ENCODE measurements around the gene TNFRSF9. TPM values are rescaled to one million over a fixed set of nuclear protein-coding genes. Genes with fewer than 3 reads are reported as not detected.
"Not testable (repeated sequence)": the region's sequence is repeated elsewhere in the genome, so short reads cannot be mapped to it uniquely, and the experiment has no call there.

Gene TNFRSF9
- total RNA-seq, 4 donors from 2014 or later: 0.05 to 0.20 TPM; not detected in 2

DNA sequence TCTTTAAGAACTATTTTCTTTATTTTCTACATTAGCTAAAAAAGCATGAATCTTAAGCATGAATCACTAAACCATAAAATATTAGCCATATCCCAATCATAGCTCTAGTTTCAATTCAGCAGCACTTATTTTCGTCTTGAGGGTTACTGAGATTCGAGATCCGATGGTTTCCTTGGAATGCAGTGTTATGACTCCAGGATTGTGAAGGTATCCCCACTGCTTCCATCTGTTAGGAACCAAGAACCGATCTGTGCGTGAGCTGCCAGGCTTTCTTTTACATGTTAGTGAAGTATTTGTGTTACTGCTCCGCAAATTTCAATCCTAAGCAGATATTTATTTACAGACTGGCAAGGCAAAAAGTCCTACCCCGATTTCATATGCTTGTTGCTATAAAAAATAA is 18.8 kb downstream of the TNFRSF9 start:
- peaks cover 0 to 7% (median under 1%) of the 10 kb centered on the region in 3 donors for H3K27me3 ChIP-seq
- TF ChIP-seq, protein P1, sequence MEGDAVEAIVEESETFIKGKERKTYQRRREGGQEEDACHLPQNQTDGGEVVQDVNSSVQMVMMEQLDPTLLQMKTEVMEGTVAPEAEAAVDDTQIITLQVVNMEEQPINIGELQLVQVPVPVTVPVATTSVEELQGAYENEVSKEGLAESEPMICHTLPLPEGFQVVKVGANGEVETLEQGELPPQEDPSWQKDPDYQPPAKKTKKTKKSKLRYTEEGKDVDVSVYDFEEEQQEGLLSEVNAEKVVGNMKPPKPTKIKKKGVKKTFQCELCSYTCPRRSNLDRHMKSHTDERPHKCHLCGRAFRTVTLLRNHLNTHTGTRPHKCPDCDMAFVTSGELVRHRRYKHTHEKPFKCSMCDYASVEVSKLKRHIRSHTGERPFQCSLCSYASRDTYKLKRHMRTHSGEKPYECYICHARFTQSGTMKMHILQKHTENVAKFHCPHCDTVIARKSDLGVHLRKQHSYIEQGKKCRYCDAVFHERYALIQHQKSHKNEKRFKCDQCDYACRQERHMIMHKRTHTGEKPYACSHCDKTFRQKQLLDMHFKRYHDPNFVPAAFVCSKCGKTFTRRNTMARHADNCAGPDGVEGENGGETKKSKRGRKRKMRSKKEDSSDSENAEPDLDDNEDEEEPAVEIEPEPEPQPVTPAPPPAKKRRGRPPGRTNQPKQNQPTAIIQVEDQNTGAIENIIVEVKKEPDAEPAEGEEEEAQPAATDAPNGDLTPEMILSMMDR (IDR thresholded peaks at IDR 0.05 in 4 of 5, conservative IDR thresholded peaks at IDR 0.05 in 1 of 5): no peak
- no peak for TF ChIP-seq POLR2A (IDR thresholded peaks at IDR 0.05)
- H3K4me3 ChIP-seq: no peak overlapping the region
- H3K9me3 ChIP-seq: no peaks in the 10 kb centered on the region
- peaks cover 0 to 1% of the 10 kb centered on the region in 2 donors for H3K4me1 ChIP-seq
- ATAC-seq (no peak), DNase-seq (no peak)
- intact Hi-C loops (cut with DNase I; ENCODE audit: low total_unique reads) (no loop called here), in situ Hi-C loops (cut with MboI; ENCODE audit: low sequenced_read_pairs in 4 of 4) (loop anchor here in 3 of 4 donors (25.0 kb wide), 1 partner anchor 259 kb away; no protein-coding TSS in a partner anchor)
- no peak overlapping the region for H3K27ac ChIP-seq
- H3K36me3 ChIP-seq: no peaks in the 10 kb centered on the region

DNA sequence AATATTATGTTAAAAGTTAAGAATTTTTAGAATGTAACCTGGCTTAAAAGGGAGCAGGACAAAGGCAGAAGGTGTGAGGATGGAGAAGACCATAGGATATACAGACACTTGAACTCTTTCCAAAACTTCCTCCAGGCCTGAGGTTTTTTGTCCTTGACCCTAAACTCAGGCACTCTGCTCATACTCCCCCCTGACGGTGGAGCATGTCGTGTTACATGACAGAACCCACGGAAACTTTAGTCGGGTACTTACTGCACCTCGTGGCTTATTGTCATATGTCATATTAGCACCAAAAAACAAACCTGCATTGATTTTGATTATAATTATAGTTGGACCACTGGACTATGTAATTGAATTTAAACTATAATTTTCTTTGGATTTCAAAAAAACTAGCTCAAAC is 20.8 kb downstream of the TNFRSF9 start:
- H3K4me3 ChIP-seq: no peak overlapping the region
- H3K27me3 ChIP-seq: no peaks in the 10 kb centered on the region
- no peaks in the 10 kb centered on the region for H3K36me3 ChIP-seq
- DNase-seq (no peak), ATAC-seq (no peak)
- intact Hi-C loops (cut with DNase I; ENCODE audit: low total_unique reads): no loop called here
- H3K9me3 ChIP-seq: no peaks in the 10 kb centered on the region
- TF ChIP-seq POLR2A (IDR thresholded peaks at IDR 0.05): no peak
- TF ChIP-seq, protein P1 (IDR thresholded peaks at IDR 0.05 in 4 of 5, conservative IDR thresholded peaks at IDR 0.05 in 1 of 5): no peak
- H3K27ac ChIP-seq: no peak overlapping the region
- in situ Hi-C loops (cut with MboI; ENCODE audit: low sequenced_read_pairs in 4 of 4): loop anchor here in 3 of 4 donors (25.0 kb wide), 1 partner anchor 258 kb away; no protein-coding TSS in a partner anchor
- peaks cover 0 to 9% of the 10 kb centered on the region in 2 donors for H3K4me1 ChIP-seq

DNA sequence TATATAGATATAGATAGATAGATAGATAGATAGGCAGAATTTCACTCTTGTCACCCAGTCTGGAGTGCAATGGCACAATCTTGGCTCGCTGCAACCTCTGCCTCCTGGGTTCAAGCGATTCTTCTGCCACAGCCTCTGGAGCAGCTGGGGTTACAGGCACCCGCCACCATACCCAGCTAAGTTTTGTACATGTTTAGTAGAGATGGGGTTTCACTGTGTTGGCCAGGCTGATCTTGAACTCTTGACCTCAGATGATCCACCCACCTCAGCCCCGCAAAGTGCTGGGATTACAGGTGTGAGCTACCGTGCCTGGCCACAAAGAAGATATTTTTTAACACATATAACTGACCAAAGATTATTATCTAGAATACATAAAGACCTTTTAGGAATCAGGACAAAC is 22.7 kb downstream of the TNFRSF9 start:
- in situ Hi-C loops (cut with MboI; ENCODE audit: low sequenced_read_pairs in 4 of 4): loop anchor here in 3 of 4 donors (25.0 kb wide), 1 partner anchor 256 kb away; no protein-coding TSS in a partner anchor
- H3K27me3 ChIP-seq; H3K36me3 ChIP-seq; intact Hi-C loops (cut with DNase I; ENCODE audit: low total_unique reads); ATAC-seq; H3K4me3 ChIP-seq; H3K9me3 ChIP-seq; H3K4me1 ChIP-seq; H3K27ac ChIP-seq; DNase-seq: not testable (repeated sequence)

DNA sequence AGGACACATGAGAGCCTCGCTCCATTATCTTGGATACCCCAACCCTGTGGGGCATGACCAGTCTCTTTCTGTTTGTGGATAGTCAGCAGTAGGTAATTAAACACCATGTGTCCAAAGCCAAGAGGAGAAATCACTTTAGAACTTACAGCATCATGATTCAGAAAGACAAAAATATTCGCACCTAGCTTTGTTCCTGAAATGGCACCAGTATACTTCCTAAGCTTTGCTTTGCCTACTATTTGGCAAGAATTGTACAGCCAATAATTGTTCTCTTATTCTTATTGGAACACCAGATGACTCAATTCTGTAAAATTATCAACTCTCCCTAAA is 24.2 kb downstream of the TNFRSF9 start:
- intact Hi-C loops (cut with DNase I; ENCODE audit: low total_unique reads): no loop called here
- Histone ChIP-seq H3K4me3 (no peak overlapping the region), H3K27ac (peak overlapping the region in 1 of 4 donors; percentile 38), H3K36me3 (no peaks in the 10 kb centered on the region), H3K9me3 (no peaks in the 10 kb centered on the region), H3K4me1 (peaks cover 0 to 9% of the 10 kb centered on the region in 2 donors), H3K27me3 (no peaks in the 10 kb centered on the region)
- TF ChIP-seq, protein P1 (IDR thresholded peaks at IDR 0.05 in 4 of 5, conservative IDR thresholded peaks at IDR 0.05 in 1 of 5): no peak
- TF ChIP-seq POLR2A (IDR thresholded peaks at IDR 0.05): no peak
- peak; percentile 86 to 88 for ATAC-seq
- no peak for DNase-seq
- in situ Hi-C loops (cut with MboI; ENCODE audit: low sequenced_read_pairs in 4 of 4): loop anchor here in 3 of 4 donors (25.0 kb wide), 1 partner anchor 254 kb away; no protein-coding TSS in a partner anchor

DNA sequence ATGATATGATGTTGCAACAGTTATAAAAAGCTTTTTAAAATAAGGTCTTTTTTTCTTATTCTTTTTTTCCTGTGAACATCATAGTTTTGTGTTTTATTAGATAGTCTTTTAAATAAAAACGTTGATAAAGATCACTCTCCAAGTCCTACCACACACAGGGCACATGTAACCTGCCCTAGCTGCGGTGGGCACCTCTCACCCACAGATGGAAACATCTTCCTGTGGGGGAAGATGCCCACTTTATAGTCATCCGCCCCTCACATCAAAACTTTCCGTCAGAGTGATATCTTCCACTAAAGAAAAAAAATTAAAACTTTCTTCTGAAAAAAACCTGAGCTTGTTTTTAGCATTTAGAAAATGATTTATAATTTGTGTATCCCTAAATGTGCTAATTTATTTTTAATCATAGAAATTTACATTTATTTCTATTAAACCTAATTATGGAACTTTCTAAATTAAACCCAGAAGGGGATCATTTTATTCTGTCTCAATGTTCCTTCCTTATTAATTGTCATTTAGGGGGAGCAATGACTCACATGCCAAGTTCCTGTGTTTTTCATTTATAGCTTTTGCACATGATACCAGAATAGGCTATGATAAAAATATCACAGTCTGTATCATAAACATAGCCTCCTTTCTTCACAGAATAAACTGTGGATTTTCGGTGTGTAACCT is 24.7 kb downstream of the TNFRSF9 start:
- TF ChIP-seq, protein P1 (IDR thresholded peaks at IDR 0.05 in 4 of 5, conservative IDR thresholded peaks at IDR 0.05 in 1 of 5): no peak
- no peak for TF ChIP-seq POLR2A (IDR thresholded peaks at IDR 0.05)
- Histone ChIP-seq H3K36me3 (no peaks in the 10 kb centered on the region), H3K27ac (peak overlapping the region in 1 of 4 donors; percentile 38), H3K9me3 (no peaks in the 10 kb centered on the region), H3K4me3 (no peak overlapping the region), H3K4me1 (peaks cover 0 to 9% of the 10 kb centered on the region in 2 donors), H3K27me3 (no peaks in the 10 kb centered on the region)
- intact Hi-C loops (cut with DNase I; ENCODE audit: low total_unique reads): no loop called here
- ATAC-seq: peak in 1 of 2 donors; percentile 30
- in situ Hi-C loops (cut with MboI; ENCODE audit: low sequenced_read_pairs in 4 of 4): loop anchor here in 3 of 4 donors (25.0 kb wide), 1 partner anchor 254 kb away; no protein-coding TSS in a partner anchor
- DNase-seq: no peak
